ENCODE data around the gene CCR5.

DNA sequence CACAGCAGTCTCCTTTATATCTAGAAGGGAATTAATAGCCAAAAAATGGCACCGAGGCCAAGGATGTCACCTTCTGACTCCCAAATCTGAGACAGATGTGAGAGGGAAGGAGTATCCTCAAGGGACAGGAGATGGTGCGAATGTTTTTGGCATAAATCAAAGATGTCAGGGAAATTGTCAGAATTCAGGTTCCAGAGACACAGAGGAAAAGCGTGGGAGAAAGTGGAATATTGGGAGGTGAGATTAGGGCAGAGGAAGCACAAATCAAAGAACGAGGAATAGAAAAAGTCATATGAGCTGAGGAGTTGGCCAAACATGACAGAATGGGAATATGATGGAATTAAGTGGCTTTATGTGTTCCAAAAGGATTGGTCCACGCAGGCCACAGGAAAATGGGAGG lies 30.1 kb downstream of the CCR5 start:
- TF ChIP-seq EZH2phosphoT487 (IDR thresholded peaks at IDR 0.05; ENCODE audit: low read depth), result no peak
- TF ChIP-seq, protein P1, sequence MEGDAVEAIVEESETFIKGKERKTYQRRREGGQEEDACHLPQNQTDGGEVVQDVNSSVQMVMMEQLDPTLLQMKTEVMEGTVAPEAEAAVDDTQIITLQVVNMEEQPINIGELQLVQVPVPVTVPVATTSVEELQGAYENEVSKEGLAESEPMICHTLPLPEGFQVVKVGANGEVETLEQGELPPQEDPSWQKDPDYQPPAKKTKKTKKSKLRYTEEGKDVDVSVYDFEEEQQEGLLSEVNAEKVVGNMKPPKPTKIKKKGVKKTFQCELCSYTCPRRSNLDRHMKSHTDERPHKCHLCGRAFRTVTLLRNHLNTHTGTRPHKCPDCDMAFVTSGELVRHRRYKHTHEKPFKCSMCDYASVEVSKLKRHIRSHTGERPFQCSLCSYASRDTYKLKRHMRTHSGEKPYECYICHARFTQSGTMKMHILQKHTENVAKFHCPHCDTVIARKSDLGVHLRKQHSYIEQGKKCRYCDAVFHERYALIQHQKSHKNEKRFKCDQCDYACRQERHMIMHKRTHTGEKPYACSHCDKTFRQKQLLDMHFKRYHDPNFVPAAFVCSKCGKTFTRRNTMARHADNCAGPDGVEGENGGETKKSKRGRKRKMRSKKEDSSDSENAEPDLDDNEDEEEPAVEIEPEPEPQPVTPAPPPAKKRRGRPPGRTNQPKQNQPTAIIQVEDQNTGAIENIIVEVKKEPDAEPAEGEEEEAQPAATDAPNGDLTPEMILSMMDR (IDR thresholded peaks at IDR 0.05; ENCODE audit: low read depth, low read length), result no peak
